SU-DHL-6 (cell line): ENCODE results near the gene ZSCAN2.

Experiments
- H2AFZ ChIP-seq: fragments of 200-600 bp; sonication (generic); 2 replicates; pipeline ENCODE4 v1.6.1; 2014; ENCODE audit warnings: low read depth, mild to moderate bottlenecking, moderate library complexity, mixed read lengths, antibody characterized with exemption, low read length; ENCODE audit not compliant: severe bottlenecking
- H3F3A ChIP-seq: fragments of 200-600 bp; shearing (Covaris generic); 2 replicates; pipeline ENCODE4 v1.6.0; 2016; ENCODE audit warnings: antibody characterized with exemption, mild to moderate bottlenecking; ENCODE audit not compliant: insufficient read depth
- H3K27ac ChIP-seq: fragments of 200-600 bp; sonication (generic); 2 replicates; pipeline ENCODE4 v1.5.1; 2016; ENCODE audit warnings: low read depth, mild to moderate bottlenecking, low read length, moderate library complexity, mixed read lengths
- H3K27me3 ChIP-seq: fragments of 200-600 bp; sonication (generic), shearing (Covaris generic); 2 replicates; pipeline ENCODE4 v1.6.0; 2014; ENCODE audit warnings: mild to moderate bottlenecking, low read length
- H3K36me3 ChIP-seq: fragments of 200-600 bp; sonication (generic); 2 replicates; pipeline ENCODE4 v1.6.1; 2014; ENCODE audit warnings: mild to moderate bottlenecking, low read length, mixed read lengths
- H3K4me2 ChIP-seq: fragments of 300-600, 200-600 bp; shearing (Covaris generic), sonication (generic); 2 replicates; pipeline ENCODE4 v1.6.0; 2014; ENCODE audit warnings: low read length, low read depth, mild to moderate bottlenecking; ENCODE audit not compliant: poor library complexity, severe bottlenecking
- H3K4me3 ChIP-seq: fragments of 200-600 bp; sonication (generic); 2 replicates; pipeline ENCODE4 v1.5.1; 2014; ENCODE audit warnings: antibody characterized with exemption, low read length, mild to moderate bottlenecking, mixed read lengths; ENCODE audit not compliant: insufficient read depth, poor library complexity, severe bottlenecking
- H3K79me2 ChIP-seq: fragments of 200-600 bp; sonication (generic); 2 replicates; pipeline ENCODE4 v1.6.1; 2014; ENCODE audit warnings: mild to moderate bottlenecking, low read length, moderate library complexity; ENCODE audit not compliant: insufficient read depth
- H3K9ac ChIP-seq: fragments of 200-600 bp; sonication (generic); 2 replicates; pipeline ENCODE4 v1.7.0; 2014; ENCODE audit warnings: mild to moderate bottlenecking, low read length
- H3K9me2 ChIP-seq: fragments of 200-600 bp; sonication (generic); replicated peaks from 2 replicates; pipeline ENCODE4 v1.6.1; 2014; ENCODE audit warnings: low read length; ENCODE audit not compliant: insufficient read depth
- H3K9me3 ChIP-seq: fragments of 200-600 bp; sonication (generic); 2 replicates; pipeline ENCODE4 v1.6.1; 2014; ENCODE audit warnings: low read length, mixed read lengths; ENCODE audit not compliant: insufficient read depth
- H4K20me1 ChIP-seq: fragments of 200-600 bp; sonication (generic); 2 replicates; pipeline ENCODE4 v1.6.1; 2014; ENCODE audit warnings: low read depth, mild to moderate bottlenecking, antibody characterized with exemption, low read length, moderate library complexity, mixed read lengths
- CTCF ChIP-seq: fragments of 200-600 bp; sonication (generic); IDR thresholded peaks from one replicate; pipeline ENCODE4 v1.5.1; 2017; ENCODE audit warnings: antibody characterized with exemption, mild to moderate bottlenecking, low read length, moderate library complexity; ENCODE audit not compliant: insufficient read depth, poor library complexity, severe bottlenecking
- EZH2phosphoT487 ChIP-seq: fragments of 200-600 bp; sonication (generic), shearing (Covaris generic); conservative IDR thresholded peaks from 2 replicates; pipeline ENCODE4 v1.6.1; 2018; ENCODE audit warnings: mild to moderate bottlenecking, antibody characterized with exemption, low read length, moderate library complexity, mixed read lengths

The ZSCAN2 gene

GRCh38 chr15:84608707-84609284, 8.0 kb downstream of the ZSCAN2 start:
- H3K4me2 ChIP-seq: no peak overlapping the region
- H3K4me3 ChIP-seq: no peak overlapping the region
- H2AFZ ChIP-seq: no peak overlapping the region
- no peak overlapping the region for H3K9ac ChIP-seq
- H3K27me3 ChIP-seq: no peaks in the 10 kb centered on the region
- TF ChIP-seq EZH2phosphoT487: no peak
- no peaks in the 10 kb centered on the region for H3F3A ChIP-seq
- no peak overlapping the region for H3K27ac ChIP-seq
- H3K36me3 ChIP-seq: no peaks in the 10 kb centered on the region
- H3K9me3 ChIP-seq: no peaks in the 10 kb centered on the region
- H3K9me2 ChIP-seq: no peaks in the 10 kb centered on the region
- H4K20me1 ChIP-seq: no peaks in the 10 kb centered on the region
- no peaks in the 10 kb centered on the region for H3K79me2 ChIP-seq

- no peaks in the 10 kb centered on the region for H3F3A ChIP-seq
- no peak overlapping the region for H3K4me3 ChIP-seq
- no peaks in the 10 kb centered on the region for H3K9me2 ChIP-seq
- no peaks in the 10 kb centered on the region for H3K36me3 ChIP-seq
- H3K9ac ChIP-seq: no peak overlapping the region
- no peak overlapping the region for H2AFZ ChIP-seq
- no peaks in the 10 kb centered on the region; the same call in 1 of the 2 replicates for H3K79me2 ChIP-seq
- H3K27me3 ChIP-seq: no peaks in the 10 kb centered on the region
- TF ChIP-seq CTCF: no peak
- no peak for TF ChIP-seq EZH2phosphoT487
- H3K9me3 ChIP-seq: no peaks in the 10 kb centered on the region
- no peak overlapping the region for H3K4me2 ChIP-seq
- H3K27ac ChIP-seq: no peak overlapping the region
- H4K20me1 ChIP-seq: no peaks in the 10 kb centered on the region
These were observed 9.2 kb downstream of the ZSCAN2 start for GRCh38 chr15:84609818-84610525.

- Histone ChIP-seq H3F3A (no peaks in the 10 kb centered on the region), H3K4me3 (no peak overlapping the region), H3K36me3 (no peaks in the 10 kb centered on the region), H3K9ac (no peak overlapping the region), H3K4me2 (no peak overlapping the region), H3K27ac (no peak overlapping the region), H2AFZ (no peak overlapping the region), H3K79me2 (no peaks in the 10 kb centered on the region; the same call in 1 of the 2 replicates), H3K9me3 (no peaks in the 10 kb centered on the region), H4K20me1 (no peaks in the 10 kb centered on the region), H3K27me3 (no peaks in the 10 kb centered on the region), H3K9me2 (no peaks in the 10 kb centered on the region)
- no peak for TF ChIP-seq EZH2phosphoT487
- TF ChIP-seq CTCF: no peak
These were observed 10.8 kb downstream of the ZSCAN2 start for GRCh38 chr15:84611631-84612030.

GRCh38 chr15:84616235-84616634, 15.4 kb downstream of the ZSCAN2 start:
- no peak overlapping the region for H3K4me2 ChIP-seq
- H3K9ac ChIP-seq: no peak overlapping the region
- TF ChIP-seq CTCF (no peak), EZH2phosphoT487 (no peak)
- no peak overlapping the region for H2AFZ ChIP-seq
- no peaks in the 10 kb centered on the region for H3F3A ChIP-seq
- H3K4me3 ChIP-seq: no peak overlapping the region
- H3K79me2 ChIP-seq: no peaks in the 10 kb centered on the region; the same call in 1 of the 2 replicates
- H3K27ac ChIP-seq: no peak overlapping the region
- H3K9me2 ChIP-seq: no peaks in the 10 kb centered on the region
- H3K36me3 ChIP-seq: peaks cover 7% of the 10 kb centered on the region
- no peaks in the 10 kb centered on the region for H4K20me1 ChIP-seq
- peaks cover 8% of the 10 kb centered on the region; the same call in 1 of the 2 replicates for H3K9me3 ChIP-seq
- no peaks in the 10 kb centered on the region for H3K27me3 ChIP-seq
